HG03439 (cell line): ENCODE data around the gene APBA2.

ENCODE experiments used
- ATAC-seq: cut with Tn5 transposase; IDR thresholded peaks from one replicate; pipeline ENCODE4 v1.9.1; 2021; ENCODE audit warnings: mild to moderate bottlenecking, moderate library complexity; ENCODE audit not compliant: unreplicated experiment

APBA2 gene

GRCh38 chr15:28933710-28934445 lies 48.1 kb downstream of the APBA2 start:
- ATAC-seq, result no peak

DNA sequence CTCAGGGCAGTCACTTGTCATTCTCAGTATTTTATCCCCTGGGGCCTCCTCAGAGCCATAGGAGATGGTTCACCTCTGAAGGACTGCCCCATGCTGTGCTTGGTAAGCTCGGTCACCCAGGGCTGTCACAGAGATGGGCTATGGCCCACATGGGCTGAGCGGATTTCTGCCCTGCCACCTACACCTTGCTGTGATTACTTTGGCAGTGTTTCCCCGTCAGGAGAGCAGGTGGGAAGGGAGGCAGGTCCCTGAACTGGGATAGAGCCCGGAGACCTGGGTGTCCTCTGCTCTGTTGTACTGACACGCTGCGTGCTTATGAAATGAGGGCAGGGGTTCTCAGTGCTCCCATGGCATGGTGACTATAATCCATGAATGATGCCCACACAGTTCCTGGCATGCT lies 48.9 kb downstream of the APBA2 start:
- ATAC-seq, result no peak

- no peak for ATAC-seq
Observed at GRCh38 chr15:28935316-28935715, 49.5 kb downstream of the APBA2 start.

- ATAC-seq, result no peak
Observed at GRCh38 chr15:28936081-28936480, 50.3 kb downstream of the APBA2 start.

DNA sequence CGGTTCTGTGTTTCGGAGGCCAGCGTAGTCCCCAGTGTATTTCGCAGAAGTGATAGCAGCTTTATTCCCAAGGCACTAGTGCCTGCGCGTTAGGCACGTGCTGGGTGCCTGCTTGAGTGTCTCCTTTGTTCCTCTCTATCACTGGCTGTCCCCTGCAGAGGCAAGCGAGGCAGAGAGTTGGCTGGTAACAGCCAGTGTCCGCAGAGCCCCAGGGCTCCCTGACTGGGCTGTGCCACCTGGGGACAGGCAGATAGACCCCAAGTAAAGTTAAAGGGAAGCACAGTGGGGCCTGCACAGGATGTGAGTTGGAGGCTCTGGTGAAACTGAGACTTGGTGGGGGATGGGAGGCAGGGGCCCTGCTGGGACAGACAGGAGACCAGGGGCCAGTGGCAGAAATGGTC lies 50.7 kb downstream of the APBA2 start:
- ATAC-seq, result no peak

- ATAC-seq, result no peak
Observed at GRCh38 chr15:28937271-28937670, 51.5 kb downstream of the APBA2 start.

- no peak for ATAC-seq
Observed at GRCh38 chr15:28942046-28942445, 56.3 kb downstream of the APBA2 start.

DNA sequence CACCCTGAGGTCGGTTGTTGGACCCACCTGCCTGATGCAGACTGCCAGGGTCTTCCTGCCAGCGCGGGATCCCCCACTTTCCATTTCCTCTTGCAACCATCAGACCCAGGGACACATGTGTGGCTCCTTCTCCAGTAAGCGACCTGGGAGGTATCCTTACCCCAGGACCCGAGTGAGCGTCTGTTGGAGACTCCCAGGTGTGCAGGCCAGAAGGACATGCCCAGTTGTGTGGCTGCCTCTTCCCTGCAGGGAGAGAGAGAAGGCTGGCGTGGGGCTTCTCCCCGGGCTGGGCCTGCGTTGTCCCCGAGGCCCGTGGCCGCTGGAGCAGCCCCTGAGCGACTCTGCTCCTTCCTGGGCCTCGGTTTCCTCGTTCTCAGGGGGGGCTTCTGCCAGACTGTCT lies 56.8 kb downstream of the APBA2 start:
- ATAC-seq, result no peak

DNA sequence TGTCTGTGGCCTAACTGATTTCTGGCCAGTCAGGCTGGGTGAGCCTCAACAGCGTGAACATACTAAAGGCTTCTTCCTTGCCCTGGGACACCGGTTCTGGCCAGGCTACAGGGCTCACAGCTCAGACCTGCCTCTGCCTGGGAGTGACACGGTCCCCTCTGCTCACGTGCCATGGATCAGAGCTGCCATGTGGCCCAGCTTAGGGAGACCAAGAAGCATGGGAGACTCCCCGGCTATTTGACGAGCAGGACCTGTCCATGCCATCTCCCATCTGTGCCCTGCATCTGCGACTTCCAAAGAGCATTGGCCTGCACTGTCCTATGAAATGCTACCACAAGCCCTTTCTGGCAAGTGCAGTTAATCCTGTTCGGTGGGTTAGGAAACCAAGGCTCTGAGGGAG lies 57.4 kb downstream of the APBA2 start:
- ATAC-seq, result no peak

- ATAC-seq, result no peak
Observed at GRCh38 chr15:28943611-28944230, 57.9 kb downstream of the APBA2 start.

GRCh38 chr15:28944286-28944685 lies 58.5 kb downstream of the APBA2 start:
- ATAC-seq, result no peak

DNA sequence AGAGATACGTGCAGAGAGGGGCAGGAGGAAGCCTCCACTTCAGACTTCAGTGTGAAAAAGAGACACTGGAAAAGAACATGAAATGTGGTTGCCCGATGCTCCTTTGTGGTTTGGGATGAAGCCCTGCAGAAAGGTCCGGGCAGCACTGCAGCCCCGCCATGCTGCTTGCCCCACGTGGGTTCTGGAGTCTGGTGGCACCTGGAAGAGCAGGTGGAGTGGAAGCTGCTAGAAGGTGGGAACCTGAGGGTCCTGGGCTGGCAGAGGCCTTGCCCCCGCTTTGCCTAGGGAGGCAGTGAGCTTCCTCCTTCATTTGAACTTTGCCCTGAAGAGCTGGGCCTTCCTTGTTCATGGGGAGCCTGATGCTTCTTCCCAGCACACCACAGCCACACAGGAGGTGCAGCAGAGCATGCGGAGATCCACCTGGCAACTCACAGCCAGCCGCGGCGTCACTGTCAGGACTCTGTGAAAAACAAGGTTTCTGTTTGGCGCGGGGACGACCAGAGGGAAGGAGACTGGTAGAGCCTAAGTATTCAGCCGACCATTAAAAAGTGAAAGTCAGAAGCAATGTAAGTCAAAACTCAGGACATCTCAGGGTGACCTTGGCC lies 59.0 kb downstream of the APBA2 start:
- ATAC-seq, result no peak

DNA sequence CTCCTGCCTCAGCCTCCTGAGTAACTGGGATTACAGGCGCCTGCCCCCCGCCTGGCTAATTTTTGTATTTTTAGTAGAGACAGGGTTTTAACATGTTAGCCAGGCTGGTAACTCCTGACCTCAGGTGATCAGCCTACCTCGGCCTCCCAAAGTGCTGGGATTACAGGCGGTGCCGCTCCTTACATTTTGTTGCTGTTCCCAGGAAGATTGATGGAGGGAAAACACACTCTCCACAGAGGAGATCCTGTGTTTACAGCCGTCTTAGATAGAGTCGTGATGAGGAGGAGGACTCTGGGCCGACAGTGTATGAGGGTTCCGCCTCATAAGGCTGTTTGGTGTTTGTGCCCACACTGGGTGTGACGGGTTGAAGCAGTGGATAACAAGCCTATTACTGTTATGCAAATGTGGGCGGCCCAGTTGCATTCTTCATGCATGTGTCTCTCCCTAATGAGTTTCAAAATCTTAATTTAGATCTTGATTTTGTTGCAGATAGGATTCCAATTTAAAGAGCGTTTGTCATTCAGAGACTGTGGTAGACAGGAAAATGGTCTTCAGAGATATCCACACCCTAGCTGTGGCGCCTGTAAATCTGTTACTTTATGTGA lies 60.0 kb downstream of the APBA2 start:
- ATAC-seq, result no peak

DNA sequence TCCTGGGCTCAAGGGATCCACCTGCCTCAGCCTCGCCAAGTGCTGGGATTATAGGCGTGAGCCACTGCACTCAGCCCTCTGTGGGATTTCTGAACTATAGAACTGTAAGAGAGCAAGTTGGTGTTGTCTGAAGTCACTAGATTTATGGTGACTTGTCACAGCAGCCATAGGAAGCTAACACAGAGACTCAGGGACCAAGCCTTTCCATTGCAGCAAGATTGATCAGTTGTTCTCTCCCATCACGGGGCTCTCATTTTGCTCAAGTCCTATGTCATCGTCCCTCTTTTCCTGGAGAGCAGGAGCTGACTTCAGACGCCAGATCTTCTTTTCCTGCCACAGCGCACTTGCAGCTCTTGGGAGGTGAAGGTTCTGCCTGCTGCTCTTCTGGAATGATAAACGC lies 61.0 kb downstream of the APBA2 start:
- no peak for ATAC-seq

DNA sequence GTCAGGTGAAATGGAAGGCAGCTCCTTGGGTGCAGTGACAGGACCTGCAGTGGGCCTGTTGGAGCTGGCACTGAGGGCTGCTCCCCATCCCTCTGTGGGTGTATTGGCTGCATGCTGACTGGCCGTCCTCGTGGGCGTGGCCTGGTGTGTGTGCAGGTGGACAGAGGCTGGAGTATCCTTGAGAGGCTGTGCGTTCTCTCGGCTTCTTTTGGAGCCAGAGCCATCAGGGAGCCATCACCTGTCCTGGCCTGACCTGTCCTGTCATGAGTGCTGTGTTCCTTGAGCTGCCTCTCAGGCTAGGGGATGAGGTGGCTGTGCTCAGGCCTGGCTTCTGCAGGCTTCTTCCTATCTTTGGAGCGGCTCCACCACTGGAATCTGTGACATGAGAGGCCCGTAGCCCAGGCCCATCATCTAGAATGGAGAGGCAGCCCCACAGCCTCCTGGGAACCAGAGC lies 61.5 kb downstream of the APBA2 start:
- no peak for ATAC-seq

- no peak for ATAC-seq
Observed at GRCh38 chr15:28948036-28948435, 62.3 kb downstream of the APBA2 start.

- no peak for ATAC-seq
Observed at GRCh38 chr15:28950916-28951315, 65.1 kb downstream of the APBA2 start.

DNA sequence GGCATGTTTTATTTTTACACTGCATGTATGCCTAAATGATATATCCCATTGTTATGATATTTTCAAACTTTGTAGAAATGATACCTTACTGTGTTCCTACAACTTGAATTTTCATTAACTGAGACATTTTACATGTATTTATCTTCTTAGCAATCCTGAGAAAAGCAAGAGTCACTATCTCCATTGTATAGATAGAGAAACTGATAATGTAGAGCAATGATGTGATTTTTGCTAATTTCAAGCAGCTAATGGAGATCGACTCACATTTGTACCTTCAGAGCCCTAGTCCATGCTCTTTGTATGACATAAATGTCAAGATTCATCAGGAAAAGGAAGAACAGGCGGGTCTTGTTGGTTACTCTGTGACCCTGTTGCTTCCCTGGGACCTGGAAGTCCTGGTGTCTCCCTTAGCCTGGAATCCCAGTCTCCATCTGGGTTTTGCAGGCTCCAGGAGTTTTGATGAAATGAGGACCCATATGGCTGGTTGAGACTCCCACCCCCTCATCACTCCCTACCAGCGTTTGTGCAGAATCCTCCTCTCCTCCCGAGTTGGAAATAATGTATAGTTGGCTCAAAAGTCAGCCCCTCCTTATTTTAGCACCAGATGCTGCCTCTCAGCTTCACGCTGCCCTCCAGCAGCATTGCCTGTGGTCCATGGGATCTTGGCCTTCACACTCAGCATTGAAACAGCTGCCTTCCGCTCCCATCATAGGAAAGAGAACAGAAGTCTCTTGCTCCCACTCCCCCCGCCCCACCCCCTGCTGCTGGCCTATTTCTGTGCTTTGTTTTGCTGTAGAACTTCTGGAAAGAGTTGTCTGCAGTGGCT lies 67.1 kb downstream of the APBA2 start:
- ATAC-seq, result no peak

GRCh38 chr15:28953573-28954195 lies 67.9 kb downstream of the APBA2 start:
- ATAC-seq, result no peak

DNA sequence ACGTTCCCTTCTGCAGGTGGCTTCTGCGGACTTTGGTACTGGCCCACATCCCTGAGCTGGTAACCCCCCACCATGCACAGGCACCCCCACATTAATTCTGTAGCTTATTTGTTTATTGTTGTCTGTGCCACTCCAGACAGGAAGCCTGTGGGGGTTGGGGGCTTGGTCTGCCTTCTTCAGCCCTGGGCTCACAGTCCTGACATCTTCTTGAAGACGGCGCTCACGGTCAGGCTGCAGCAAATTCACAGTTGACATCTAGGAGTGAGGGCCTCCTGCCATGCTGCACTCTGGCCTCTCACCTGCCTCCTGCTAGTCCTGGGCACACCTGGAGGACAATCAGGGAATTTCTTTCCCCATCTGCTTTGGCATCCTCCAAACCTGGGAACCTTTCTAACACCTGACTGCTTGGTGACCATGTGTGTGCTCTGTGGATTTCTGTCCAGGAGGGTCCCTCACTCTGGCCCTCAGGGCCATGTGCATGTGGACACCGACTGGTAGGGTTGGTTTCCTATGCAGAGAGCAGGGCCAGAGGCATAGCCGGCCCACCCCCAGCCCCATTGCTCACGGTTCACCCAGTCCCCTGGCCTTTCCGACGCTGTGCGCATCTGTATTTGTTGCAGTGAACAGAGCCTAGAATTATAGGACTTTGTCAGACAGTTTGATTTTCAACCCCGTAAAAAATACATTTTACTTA lies 68.8 kb downstream of the APBA2 start:
- ATAC-seq, result no peak
